Transverse colon (tissue), 4 donors: ENCODE results near the gene HDAC9. TPM values are rescaled to one million over a fixed set of nuclear protein-coding genes. Genes with fewer than 3 reads are reported as not detected.

Source experiments
- DNase-seq: peaks from one replicate; pipeline ENCODE4 v3.0.0-alpha.2; 2019
- H3K27ac ChIP-seq, 4 donors: fragments of 200-600 bp; sonication (generic); 2 replicates each; pipeline ENCODE4 v1.5.1; 2016 to 2018; ENCODE audit warnings: inconsistent platforms in 4 of 4
- H3K27me3 ChIP-seq: fragments of 200-600 bp; sonication (generic); 2 replicates; pipeline ENCODE4 v1.5.1; 2017; ENCODE audit warnings: inconsistent platforms
- H3K36me3 ChIP-seq, 4 donors: fragments of 200-600 bp; sonication (generic); 2 replicates each; pipeline ENCODE4 v1.5.1; 2017 to 2019; ENCODE audit warnings: inconsistent platforms in 4 of 4
- H3K4me1 ChIP-seq, 4 donors: fragments of 200-600 bp; sonication (generic); 2 replicates each; pipeline ENCODE4 v1.5.1; 2017 to 2020; ENCODE audit warnings: inconsistent platforms in 4 of 4
- H3K4me3 ChIP-seq, 4 donors: fragments of 200-600 bp; sonication (generic); 1 replicate in 1 of 4; 2 replicates in 3 of 4; pipeline versions ENCODE4 v1.5.1 to v1.6.1; 2017 to 2019; ENCODE audit warnings: inconsistent platforms in 4 of 4
- H3K9me3 ChIP-seq, 2 donors: fragments of 200-600 bp; sonication (generic); 2 replicates each; pipeline ENCODE4 v1.5.1; 2017 to 2019; ENCODE audit warnings: inconsistent platforms in 2 of 2
- CTCF ChIP-seq, 5 experiments: fragments of 200-600 bp in 3 of 5; fragments of 450-650 bp in 2 of 5; sonication (generic) in 3 of 5; IDR thresholded peaks; 1 replicate in 2 of 5; 2 replicates in 3 of 5; pipeline ENCODE4 v1.5.1; 2016 to 2017; ENCODE audit warnings: antibody characterized with exemption in 5 of 5, inconsistent platforms in 3 of 5, mild to moderate bottlenecking in 2 of 5, moderate library complexity in 1 of 5
- EP300 ChIP-seq: sonication (generic); formaldehyde crosslinking; IDR thresholded peaks from one replicate; pipeline ENCODE4 v1.6.1; 2017; ENCODE audit warnings: antibody characterized with exemption, low read depth
- POLR2A ChIP-seq: fragments of 450-650 bp; IDR thresholded peaks from one replicate; pipeline ENCODE4 v1.6.1; 2016; ENCODE audit warnings: antibody characterized with exemption, mild to moderate bottlenecking, moderate library complexity
- POLR2AphosphoS5 ChIP-seq, 3 donors: sonication (generic); formaldehyde crosslinking; IDR thresholded peaks; one replicate each; pipeline ENCODE4 v1.6.1; 2016; ENCODE audit warnings: antibody characterized with exemption in 3 of 3
- WGBS, 2 donors: methylation state at CpG; one replicate each; pipeline ENCODE4 v1.1.5; 2018; ENCODE audit warnings: low coverage in 1 of 2; 5-methylcytosine and 5-hydroxymethylcytosine counted together
- in situ Hi-C, 4 donors: fragments of 200-750 bp; cut with MboI; loops; one replicate each; pipeline versions ENCODE4 v1.15.0 to v1.15.1; 2017; ENCODE audit warnings: low sequenced_read_pairs in 3 of 4, low pct_ligation_motif_present in 1 of 4, low pct_unique_long_range_greater_than_20kb in 1 of 4
- intact Hi-C: fragments of 100-400 bp; cut with DNase I; formaldehyde crosslinking; loops from one replicate; pipeline ENCODE4 v1.15.1; 2023; ENCODE audit warnings: low total_unique reads
- total RNA-seq, 4 donors: library from RNA; depleted of rRNA; stranded (reverse); fragments of >200 nt; gene quantifications; one replicate each; pipeline ENCODE4 v1.1.0, GENCODE V29; 2016

The HDAC9 gene
- total RNA-seq, 4 donors from 2014 or later, result 6.0 to 47.5 (median 33.7) TPM

- TF ChIP-seq POLR2A (no peak), POLR2AphosphoS5 (IDR thresholded peaks at IDR 0.05) (no peak), CTCF (IDR thresholded peaks at IDR 0.05) (no peak)
- no peak for DNase-seq
- Histone ChIP-seq H3K36me3 (no peaks in the 10 kb centered on the region), H3K4me1 (no peaks in the 10 kb centered on the region), H3K9me3 (no peaks in the 10 kb centered on the region), H3K27me3 (no peaks in the 10 kb centered on the region), H3K4me3 (no peak overlapping the region), H3K27ac (peak overlapping the region in 3 of 4 donors; percentile 22 to 49 (median 36))
- intact Hi-C loops (no loop called here), in situ Hi-C loops (no loop called here)
- 44 to 75% methylated on average over 6 to 13 of the region's 13 CpGs for WGBS, 2 donors
Observed at GRCh38 chr7:18792871-18793595, 297.5 kb downstream of the HDAC9 start.

GRCh38 chr7:18796216-18796615 is 300.7 kb downstream of the HDAC9 start:
- intact Hi-C loops, result no loop called here
- TF ChIP-seq POLR2AphosphoS5 (IDR thresholded peaks at IDR 0.05), result no peak
- TF ChIP-seq EP300, result no peak
- no peak overlapping the region for H3K4me3 ChIP-seq

DNA sequence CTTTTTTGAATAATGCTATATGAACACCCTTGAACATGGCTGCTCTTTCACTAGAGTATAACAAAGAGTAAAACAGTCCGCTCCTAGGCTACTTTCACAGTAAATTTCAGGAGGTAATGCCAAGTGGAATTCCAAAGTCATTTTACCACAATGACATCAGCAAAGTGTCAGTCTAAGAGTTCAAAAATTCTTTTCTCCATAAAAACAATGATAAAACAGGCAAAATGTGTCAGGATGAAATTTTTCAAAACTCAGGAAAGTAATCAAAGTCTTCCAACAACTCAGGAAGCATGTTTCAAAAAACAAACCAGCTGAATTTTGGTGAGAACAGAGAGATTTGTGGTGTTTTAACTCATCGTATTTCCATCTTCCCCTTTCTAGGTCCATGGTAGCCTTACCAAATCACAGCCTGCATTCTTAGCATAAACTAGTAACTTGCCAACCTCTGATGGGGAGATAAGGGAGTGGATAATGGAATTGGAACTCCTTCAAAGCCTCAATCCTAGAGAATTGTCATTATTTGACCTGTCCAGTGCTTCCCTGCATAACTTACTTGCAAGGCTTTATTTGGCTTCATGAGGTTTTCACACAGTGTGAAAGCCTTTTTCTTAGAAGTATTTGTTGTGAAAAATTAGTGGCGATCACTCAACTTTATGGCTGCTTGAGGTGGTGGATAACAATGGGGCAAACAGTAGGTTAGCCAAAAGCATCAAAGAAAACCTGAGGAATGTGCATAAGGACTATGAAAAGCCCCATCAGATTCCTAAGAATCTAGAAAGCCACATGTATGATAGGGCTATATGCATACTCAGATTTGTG is 302.7 kb downstream of the HDAC9 start:
- no peak for DNase-seq
- WGBS, 2 donors, result 80 to 81% methylated on average over 3 of the region's 3 CpGs
- H3K4me3 ChIP-seq, result no peak overlapping the region
- intact Hi-C loops, result no loop called here
- H3K4me1 ChIP-seq, result no peaks in the 10 kb centered on the region
- H3K9me3 ChIP-seq, result no peaks in the 10 kb centered on the region
- TF ChIP-seq POLR2AphosphoS5 (IDR thresholded peaks at IDR 0.05), result no peak
- no peak for TF ChIP-seq POLR2A
- TF ChIP-seq CTCF (IDR thresholded peaks at IDR 0.05), result no peak
- no peak for TF ChIP-seq EP300
- in situ Hi-C loops, result no loop called here
- no peaks in the 10 kb centered on the region for H3K27me3 ChIP-seq
- no peaks in the 10 kb centered on the region for H3K36me3 ChIP-seq
- H3K27ac ChIP-seq, result no peak overlapping the region

More at GRCh38 chr7:18796216-18796615, 300.7 kb downstream of the HDAC9 start:
- no peak overlapping the region for H3K27ac ChIP-seq
- in situ Hi-C loops, result no loop called here
- DNase-seq, result no peak
- no peaks in the 10 kb centered on the region for H3K4me1 ChIP-seq
- no peaks in the 10 kb centered on the region for H3K27me3 ChIP-seq
- H3K36me3 ChIP-seq, result no peaks in the 10 kb centered on the region
- no peaks in the 10 kb centered on the region for H3K9me3 ChIP-seq

DNA sequence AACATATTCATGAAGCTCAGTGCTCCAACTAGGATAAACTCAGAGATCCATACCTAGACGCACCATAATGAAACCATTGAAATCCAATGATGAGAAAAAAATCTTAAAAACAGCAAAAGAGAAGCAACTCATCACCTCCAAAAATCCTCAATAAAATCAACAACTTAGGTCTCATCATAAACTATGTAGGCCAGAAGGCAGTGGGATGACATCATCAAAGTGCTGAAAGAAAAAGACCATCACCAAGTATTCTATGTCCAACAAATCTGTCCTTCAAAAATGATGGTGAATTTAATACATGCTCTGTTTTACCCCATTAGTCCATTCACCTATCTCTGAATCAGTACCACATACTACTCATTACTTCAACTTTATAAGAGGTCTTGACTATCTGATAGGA is 304.4 kb downstream of the HDAC9 start:
- no peak for TF ChIP-seq EP300
- TF ChIP-seq POLR2A, result no peak
- no peak for TF ChIP-seq CTCF (IDR thresholded peaks at IDR 0.05)
- no peak for TF ChIP-seq POLR2AphosphoS5 (IDR thresholded peaks at IDR 0.05)
- H3K36me3 ChIP-seq, result no peaks in the 10 kb centered on the region
- H3K4me3 ChIP-seq, result no peak overlapping the region
- no peak for DNase-seq
- no peaks in the 10 kb centered on the region for H3K9me3 ChIP-seq
- no peaks in the 10 kb centered on the region for H3K27me3 ChIP-seq
- 95 to 100% methylated on average over 1 of the region's 1 CpG for WGBS, 2 donors
- no peaks in the 10 kb centered on the region for H3K4me1 ChIP-seq
- in situ Hi-C loops, result no loop called here
- H3K27ac ChIP-seq, result no peak overlapping the region
- intact Hi-C loops, result no loop called here
